ENCODE data around the gene TRPC6.

TRPC6 gene

GRCh38 chr11:101617735-101618332 is 34.0 kb upstream of the TRPC6 start:
- no peak for DNase-seq

GRCh38 chr11:101612481-101612880 is 28.7 kb upstream of the TRPC6 start:
- no peak overlapping the region for H3K9ac ChIP-seq (ENCODE audit: low read depth, low read length)
- peaks cover 12% of the 10 kb centered on the region for H3K4me1 ChIP-seq (ENCODE audit: insufficient read depth, low read length)
- DNase-seq (peak; percentile 61), ATAC-seq (ENCODE audit: insufficient read depth, low read depth) (peak; percentile 95)
- TF ChIP-seq EZH2 (IDR thresholded peaks at IDR 0.05; ENCODE audit: borderline replicate concordance, low read depth, low read length, severe bottlenecking) (no peak), CTCF (IDR thresholded peaks at IDR 0.05; ENCODE audit: borderline replicate concordance, extremely low read depth, low read length, poor library complexity, severe bottlenecking) (no peak)
- H3K27ac ChIP-seq (ENCODE audit: low read length), result 0 out of 2 replicates have a peak overlapping the region, but pooled peaks have one; percentile 22
- no peaks in the 10 kb centered on the region for H3K79me2 ChIP-seq (ENCODE audit: insufficient read depth, low read length)
- H3K36me3 ChIP-seq (ENCODE audit: insufficient read depth, low read length), result no peaks in the 10 kb centered on the region
- H3K27me3 ChIP-seq (ENCODE audit: insufficient read depth, low read length, poor library complexity), result no peaks in the 10 kb centered on the region
- no peak overlapping the region for H3K4me2 ChIP-seq (ENCODE audit: insufficient read depth, low read length)
- no peaks in the 10 kb centered on the region for H3K9me3 ChIP-seq (ENCODE audit: insufficient read depth, low read length, severe bottlenecking)
- H3K4me3 ChIP-seq (ENCODE audit: low read depth in 1 of 2, low read length in 2 of 2), result no peak overlapping the region
- no peaks in the 10 kb centered on the region for H4K20me1 ChIP-seq (ENCODE audit: insufficient read depth, low read length)
- no peak overlapping the region for H2AFZ ChIP-seq (ENCODE audit: low read depth, low read length)

More at GRCh38 chr11:101617735-101618332, 34.0 kb upstream of the TRPC6 start:
- TF ChIP-seq EZH2 (IDR thresholded peaks at IDR 0.05; ENCODE audit: borderline replicate concordance, low read depth, low read length, severe bottlenecking), result no peak
- TF ChIP-seq CTCF (IDR thresholded peaks at IDR 0.05; ENCODE audit: borderline replicate concordance, extremely low read depth, low read length, poor library complexity, severe bottlenecking), result no peak
- H3K4me1 ChIP-seq (ENCODE audit: insufficient read depth, low read length), result peaks cover 5% of the 10 kb centered on the region
- H2AFZ ChIP-seq (ENCODE audit: low read depth, low read length), result no peak overlapping the region
- H4K20me1 ChIP-seq (ENCODE audit: insufficient read depth, low read length), result no peaks in the 10 kb centered on the region
- H3K9ac ChIP-seq (ENCODE audit: low read depth, low read length), result no peak overlapping the region
- no peak overlapping the region for H3K4me2 ChIP-seq (ENCODE audit: insufficient read depth, low read length)
- no peaks in the 10 kb centered on the region for H3K36me3 ChIP-seq (ENCODE audit: insufficient read depth, low read length)
- H3K9me3 ChIP-seq (ENCODE audit: insufficient read depth, low read length, severe bottlenecking), result no peaks in the 10 kb centered on the region
- H3K4me3 ChIP-seq (ENCODE audit: low read depth in 1 of 2, low read length in 2 of 2), result no peak overlapping the region
- H3K27ac ChIP-seq (ENCODE audit: low read length), result no peak overlapping the region
- ATAC-seq (ENCODE audit: insufficient read depth, low read depth), result no peak
- H3K79me2 ChIP-seq (ENCODE audit: insufficient read depth, low read length), result no peaks in the 10 kb centered on the region
- no peaks in the 10 kb centered on the region for H3K27me3 ChIP-seq (ENCODE audit: insufficient read depth, low read length, poor library complexity)

GRCh38 chr11:101600924-101601323 is 17.1 kb upstream of the TRPC6 start:
- Histone ChIP-seq H3K9ac (ENCODE audit: low read depth, low read length) (no peak overlapping the region), H3K27me3 (ENCODE audit: insufficient read depth, low read length, poor library complexity) (no peaks in the 10 kb centered on the region), H3K4me3 (ENCODE audit: low read depth in 1 of 2, low read length in 2 of 2) (no peak overlapping the region), H3K27ac (ENCODE audit: low read length) (no peak overlapping the region), H3K4me2 (ENCODE audit: insufficient read depth, low read length) (no peak overlapping the region), H3K79me2 (ENCODE audit: insufficient read depth, low read length) (no peaks in the 10 kb centered on the region), H2AFZ (ENCODE audit: low read depth, low read length) (no peak overlapping the region), H3K9me3 (ENCODE audit: insufficient read depth, low read length, severe bottlenecking) (no peaks in the 10 kb centered on the region), H3K36me3 (ENCODE audit: insufficient read depth, low read length) (no peaks in the 10 kb centered on the region), H4K20me1 (ENCODE audit: insufficient read depth, low read length) (no peaks in the 10 kb centered on the region), H3K4me1 (ENCODE audit: insufficient read depth, low read length) (no peaks in the 10 kb centered on the region)
- DNase-seq (no peak), ATAC-seq (ENCODE audit: insufficient read depth, low read depth) (no peak)
- TF ChIP-seq EZH2 (IDR thresholded peaks at IDR 0.05; ENCODE audit: borderline replicate concordance, low read depth, low read length, severe bottlenecking) (no peak), CTCF (IDR thresholded peaks at IDR 0.05; ENCODE audit: borderline replicate concordance, extremely low read depth, low read length, poor library complexity, severe bottlenecking) (no peak)

All from DND-41 (cell line).